Breast epithelium (tissue), 4 donors: ENCODE results near the gene DIPK1C. TPM values are rescaled to one million over a fixed set of nuclear protein-coding genes. Genes with fewer than 3 reads are reported as not detected.

Source experiments
- DNase-seq, 2 donors: peaks; one replicate each; pipeline ENCODE4 v3.0.0-alpha.2; 2019; ENCODE audit warnings: low spot score in 2 of 2
- H3K27ac ChIP-seq, 2 donors: fragments of 200-600 bp; sonication (generic) in 1 of 2; one replicate each; pipeline ENCODE4 v1.5.1; 2016 to 2019; ENCODE audit warnings: mild to moderate bottlenecking in 1 of 2
- H3K27me3 ChIP-seq, 2 donors: fragments of 200-600 bp; sonication (generic) in 1 of 2; one replicate each; pipeline versions ENCODE4 v1.5.1 to v1.6.0; 2017 to 2019; ENCODE audit warnings: control low read depth in 1 of 2, mild to moderate bottlenecking in 1 of 2
- H3K36me3 ChIP-seq: fragments of 200-600 bp; one replicate; pipeline ENCODE4 v1.5.1; 2019
- H3K4me1 ChIP-seq, 2 donors: fragments of 200-600 bp; sonication (generic); one replicate each; pipeline ENCODE4 v1.5.1; 2016 to 2019; ENCODE audit warnings: control low read depth in 1 of 2
- H3K4me3 ChIP-seq, 3 donors: fragments of 200-600 bp; sonication (generic); 1 replicate in 2 of 3; 2 replicates in 1 of 3; pipeline ENCODE4 v1.5.1; 2016 to 2019; ENCODE audit warnings: mild to moderate bottlenecking in 3 of 3, moderate library complexity in 2 of 3
- H3K9me3 ChIP-seq, 2 donors: fragments of 200-600 bp; sonication (generic) in 1 of 2; one replicate each; pipeline ENCODE4 v1.5.1; 2016 to 2019; ENCODE audit warnings: control low read depth in 1 of 2
- CTCF ChIP-seq, 3 donors: fragments of 450-650 bp; IDR thresholded peaks; one replicate each; pipeline ENCODE4 v1.5.1; 2016 to 2017; ENCODE audit warnings: antibody characterized with exemption in 3 of 3, mild to moderate bottlenecking in 3 of 3, moderate library complexity in 3 of 3
- POLR2A ChIP-seq: fragments of 450-650 bp; IDR thresholded peaks from one replicate; pipeline ENCODE4 v1.6.1; 2016; ENCODE audit warnings: antibody characterized with exemption, mild to moderate bottlenecking, moderate library complexity
- POLR2AphosphoS5 ChIP-seq, 3 donors: sonication (generic); formaldehyde crosslinking; IDR thresholded peaks; one replicate each; pipeline ENCODE4 v1.6.1; 2017; ENCODE audit warnings: antibody characterized with exemption in 3 of 3
- intact Hi-C: fragments of 100-400 bp; cut with DNase I; formaldehyde crosslinking; loops from one replicate; pipeline ENCODE4 v1.15.1; 2023; ENCODE audit warnings: low total_unique reads
- total RNA-seq, 3 donors: library from RNA; depleted of rRNA; stranded (reverse); fragments of >200 nt; gene quantifications; one replicate each; pipeline ENCODE4 v1.1.0, GENCODE V29; 2016

The DIPK1C gene
- total RNA-seq, 3 donors from 2014 or later: 0.16 TPM; not detected in 2

GRCh38 chr18:74399091-74399887 lies 57.8 kb downstream of the DIPK1C start:
- DNase-seq: no peak
- Histone ChIP-seq H3K4me1 (no peaks in the 10 kb centered on the region), H3K27ac (no peak overlapping the region), H3K27me3 (no peaks in the 10 kb centered on the region), H3K4me3 (no peak overlapping the region), H3K36me3 (no peaks in the 10 kb centered on the region), H3K9me3 (no peaks in the 10 kb centered on the region)
- TF ChIP-seq POLR2AphosphoS5 (IDR thresholded peaks at IDR 0.05): no peak
- TF ChIP-seq POLR2A: no peak
- no peak for TF ChIP-seq CTCF (IDR thresholded peaks at IDR 0.05)
- intact Hi-C loops: no loop called here

- intact Hi-C loops: no loop called here
- TF ChIP-seq POLR2AphosphoS5 (IDR thresholded peaks at IDR 0.05) (no peak), CTCF (IDR thresholded peaks at IDR 0.05) (no peak), POLR2A (no peak)
- H3K4me1 ChIP-seq: no peaks in the 10 kb centered on the region
Measured at GRCh38 chr18:74397572-74397971, 59.5 kb downstream of the DIPK1C start.

GRCh38 chr18:74396171-74397169 lies 60.6 kb downstream of the DIPK1C start:
- Histone ChIP-seq H3K9me3 (no peaks in the 10 kb centered on the region), H3K4me1 (no peaks in the 10 kb centered on the region), H3K36me3 (no peaks in the 10 kb centered on the region), H3K4me3 (no peak overlapping the region), H3K27ac (no peak overlapping the region), H3K27me3 (no peaks in the 10 kb centered on the region)
- no peak for TF ChIP-seq POLR2A
- no peak for TF ChIP-seq CTCF (IDR thresholded peaks at IDR 0.05)
- TF ChIP-seq POLR2AphosphoS5 (IDR thresholded peaks at IDR 0.05): no peak
- no peak for DNase-seq
- intact Hi-C loops: no loop called here

More at GRCh38 chr18:74397572-74397971, 59.5 kb downstream of the DIPK1C start:
- Histone ChIP-seq H3K4me3 (no peak overlapping the region), H3K27me3 (no peaks in the 10 kb centered on the region), H3K9me3 (no peaks in the 10 kb centered on the region), H3K36me3 (no peaks in the 10 kb centered on the region), H3K27ac (no peak overlapping the region)
- DNase-seq: no peak

GRCh38 chr18:74395648-74396154 lies 61.4 kb downstream of the DIPK1C start:
- H3K4me1 ChIP-seq: no peaks in the 10 kb centered on the region
- H3K36me3 ChIP-seq: no peaks in the 10 kb centered on the region
- H3K27me3 ChIP-seq: no peaks in the 10 kb centered on the region
- no peak overlapping the region for H3K4me3 ChIP-seq
- intact Hi-C loops: no loop called here
- H3K9me3 ChIP-seq: no peaks in the 10 kb centered on the region
- no peak overlapping the region for H3K27ac ChIP-seq
- DNase-seq: no peak
- TF ChIP-seq POLR2AphosphoS5 (IDR thresholded peaks at IDR 0.05) (no peak), POLR2A (no peak), CTCF (IDR thresholded peaks at IDR 0.05) (no peak)
